ENCODE measurements around the gene CXCR5. TPM values are rescaled to one million over a fixed set of nuclear protein-coding genes. Genes with fewer than 3 reads are reported as not detected.

CXCR5 gene
- total and polyA plus RNA-seq, 4 donors = 0.06 to 0.92 TPM; not detected in 2

DNA sequence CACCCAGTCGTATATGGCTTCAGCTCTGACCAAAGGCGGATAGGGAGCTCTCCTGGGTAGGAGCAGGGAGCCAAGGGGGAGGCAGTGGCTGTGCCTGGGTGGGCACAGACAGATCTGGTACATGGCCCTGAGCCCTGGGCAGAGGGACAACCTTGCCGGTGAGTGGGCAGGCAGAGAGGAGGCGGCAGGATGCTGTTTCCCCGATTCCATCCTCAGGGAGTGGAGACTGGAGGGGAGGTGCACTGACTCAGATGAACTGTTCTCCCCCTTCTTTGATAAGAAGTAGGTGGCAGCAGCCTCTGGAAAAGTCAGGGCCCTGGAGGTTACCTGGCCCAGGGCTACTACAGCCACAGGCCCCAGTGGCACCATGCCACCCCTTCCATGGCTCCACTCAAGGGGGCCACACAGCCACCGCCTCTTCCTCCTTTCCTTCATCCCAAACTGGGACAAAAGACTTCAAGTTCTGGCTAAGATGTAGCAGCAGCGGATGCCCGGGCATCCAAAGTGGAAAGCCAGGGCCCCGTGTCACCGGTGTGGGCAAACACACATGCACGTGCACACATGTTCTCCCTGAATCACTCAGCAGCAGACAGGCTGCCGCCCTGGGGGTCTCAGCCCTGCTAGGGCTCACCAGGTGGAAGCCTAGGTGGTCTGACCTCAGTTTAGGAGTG, 13.4 kb downstream of the CXCR5 start (continued):
- TF ChIP-seq, protein P1, sequence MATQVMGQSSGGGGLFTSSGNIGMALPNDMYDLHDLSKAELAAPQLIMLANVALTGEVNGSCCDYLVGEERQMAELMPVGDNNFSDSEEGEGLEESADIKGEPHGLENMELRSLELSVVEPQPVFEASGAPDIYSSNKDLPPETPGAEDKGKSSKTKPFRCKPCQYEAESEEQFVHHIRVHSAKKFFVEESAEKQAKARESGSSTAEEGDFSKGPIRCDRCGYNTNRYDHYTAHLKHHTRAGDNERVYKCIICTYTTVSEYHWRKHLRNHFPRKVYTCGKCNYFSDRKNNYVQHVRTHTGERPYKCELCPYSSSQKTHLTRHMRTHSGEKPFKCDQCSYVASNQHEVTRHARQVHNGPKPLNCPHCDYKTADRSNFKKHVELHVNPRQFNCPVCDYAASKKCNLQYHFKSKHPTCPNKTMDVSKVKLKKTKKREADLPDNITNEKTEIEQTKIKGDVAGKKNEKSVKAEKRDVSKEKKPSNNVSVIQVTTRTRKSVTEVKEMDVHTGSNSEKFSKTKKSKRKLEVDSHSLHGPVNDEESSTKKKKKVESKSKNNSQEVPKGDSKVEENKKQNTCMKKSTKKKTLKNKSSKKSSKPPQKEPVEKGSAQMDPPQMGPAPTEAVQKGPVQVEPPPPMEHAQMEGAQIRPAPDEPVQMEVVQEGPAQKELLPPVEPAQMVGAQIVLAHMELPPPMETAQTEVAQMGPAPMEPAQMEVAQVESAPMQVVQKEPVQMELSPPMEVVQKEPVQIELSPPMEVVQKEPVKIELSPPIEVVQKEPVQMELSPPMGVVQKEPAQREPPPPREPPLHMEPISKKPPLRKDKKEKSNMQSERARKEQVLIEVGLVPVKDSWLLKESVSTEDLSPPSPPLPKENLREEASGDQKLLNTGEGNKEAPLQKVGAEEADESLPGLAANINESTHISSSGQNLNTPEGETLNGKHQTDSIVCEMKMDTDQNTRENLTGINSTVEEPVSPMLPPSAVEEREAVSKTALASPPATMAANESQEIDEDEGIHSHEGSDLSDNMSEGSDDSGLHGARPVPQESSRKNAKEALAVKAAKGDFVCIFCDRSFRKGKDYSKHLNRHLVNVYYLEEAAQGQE (IDR thresholded peaks at IDR 0.05) = no peak
- TF ChIP-seq, protein P2, sequence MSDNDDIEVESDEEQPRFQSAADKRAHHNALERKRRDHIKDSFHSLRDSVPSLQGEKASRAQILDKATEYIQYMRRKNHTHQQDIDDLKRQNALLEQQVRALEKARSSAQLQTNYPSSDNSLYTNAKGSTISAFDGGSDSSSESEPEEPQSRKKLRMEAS (IDR thresholded peaks at IDR 0.05) = no peak
- no peak for TF ChIP-seq NR2F2 (IDR thresholded peaks at IDR 0.05)
- TF ChIP-seq RXRA (IDR thresholded peaks at IDR 0.05) = no peak
- TF ChIP-seq FOXA1 (IDR thresholded peaks at IDR 0.05) = no peak

DNA sequence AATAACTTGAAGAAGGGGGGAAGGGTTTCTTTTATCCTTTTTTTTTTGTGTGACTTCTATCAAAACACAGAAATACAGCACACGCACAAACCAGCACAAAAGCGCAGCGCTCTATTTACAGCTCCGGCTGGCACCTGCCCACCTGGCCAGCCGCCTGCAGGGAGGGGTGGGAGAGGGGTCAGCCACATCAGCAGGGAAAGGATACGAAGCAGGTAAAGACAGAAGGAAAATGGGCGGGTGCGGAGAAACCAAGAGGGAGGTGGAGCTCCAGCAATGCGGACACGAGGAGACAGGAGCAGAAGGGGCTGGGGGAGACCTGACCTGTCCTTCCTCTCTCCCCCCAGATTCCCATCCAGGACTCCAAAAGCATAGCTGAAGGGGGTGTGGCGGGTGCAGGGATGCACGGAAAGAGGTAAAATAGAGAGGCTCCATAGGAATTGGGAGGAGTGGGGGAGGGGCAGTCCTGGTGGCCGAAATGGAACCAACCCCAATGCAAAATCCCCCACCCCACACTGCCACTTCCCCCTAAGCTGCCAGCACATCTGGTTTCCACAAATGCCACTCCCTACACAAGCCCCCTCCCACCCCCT, 14.1 kb downstream of the CXCR5 start:
- Histone ChIP-seq H3K27ac (ENCODE audit: low read depth in 1 of 2, low read length in 2 of 2) (no peak overlapping the region), H3K36me3 (ENCODE audit: control insufficient read depth in 4 of 4, insufficient read depth in 3 of 4, low read depth in 1 of 4, low read length in 3 of 4) (peaks cover 2 to 24% (median 12%) of the 10 kb centered on the region in 4 donors), H3K27me3 (ENCODE audit: control insufficient read depth in 4 of 4, insufficient read depth in 4 of 4, low read length in 3 of 4) (no peaks in the 10 kb centered on the region), H3K9me3 (ENCODE audit: control insufficient read depth in 4 of 4, low read length in 3 of 4) (no peaks in the 10 kb centered on the region), H3K4me1 (ENCODE audit: control insufficient read depth in 4 of 4, insufficient read depth in 4 of 4, low read length in 3 of 4) (no peaks in the 10 kb centered on the region), H3K9ac (ENCODE audit: low read depth in 1 of 2, low read length in 2 of 2) (no peak overlapping the region), H3K4me3 (ENCODE audit: low read depth in 1 of 3, low read length in 3 of 3) (no peak overlapping the region)
- TF ChIP-seq JUND (IDR thresholded peaks at IDR 0.05) = no peak
- no peak for TF ChIP-seq FOXA1 (IDR thresholded peaks at IDR 0.05)
- TF ChIP-seq, protein P2 (IDR thresholded peaks at IDR 0.05) = no peak
- TF ChIP-seq, protein P3, sequence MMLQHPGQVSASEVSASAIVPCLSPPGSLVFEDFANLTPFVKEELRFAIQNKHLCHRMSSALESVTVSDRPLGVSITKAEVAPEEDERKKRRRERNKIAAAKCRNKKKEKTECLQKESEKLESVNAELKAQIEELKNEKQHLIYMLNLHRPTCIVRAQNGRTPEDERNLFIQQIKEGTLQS (IDR thresholded peaks at IDR 0.05) = no peak
- no peak for TF ChIP-seq NR2F2 (IDR thresholded peaks at IDR 0.05)
- TF ChIP-seq HNF4G (IDR thresholded peaks at IDR 0.05) = no peak
- 91% methylated on average over 13 of the region's 13 CpGs for WGBS
- no peak for DNase-seq (ENCODE audit: low spot score)

DNA sequence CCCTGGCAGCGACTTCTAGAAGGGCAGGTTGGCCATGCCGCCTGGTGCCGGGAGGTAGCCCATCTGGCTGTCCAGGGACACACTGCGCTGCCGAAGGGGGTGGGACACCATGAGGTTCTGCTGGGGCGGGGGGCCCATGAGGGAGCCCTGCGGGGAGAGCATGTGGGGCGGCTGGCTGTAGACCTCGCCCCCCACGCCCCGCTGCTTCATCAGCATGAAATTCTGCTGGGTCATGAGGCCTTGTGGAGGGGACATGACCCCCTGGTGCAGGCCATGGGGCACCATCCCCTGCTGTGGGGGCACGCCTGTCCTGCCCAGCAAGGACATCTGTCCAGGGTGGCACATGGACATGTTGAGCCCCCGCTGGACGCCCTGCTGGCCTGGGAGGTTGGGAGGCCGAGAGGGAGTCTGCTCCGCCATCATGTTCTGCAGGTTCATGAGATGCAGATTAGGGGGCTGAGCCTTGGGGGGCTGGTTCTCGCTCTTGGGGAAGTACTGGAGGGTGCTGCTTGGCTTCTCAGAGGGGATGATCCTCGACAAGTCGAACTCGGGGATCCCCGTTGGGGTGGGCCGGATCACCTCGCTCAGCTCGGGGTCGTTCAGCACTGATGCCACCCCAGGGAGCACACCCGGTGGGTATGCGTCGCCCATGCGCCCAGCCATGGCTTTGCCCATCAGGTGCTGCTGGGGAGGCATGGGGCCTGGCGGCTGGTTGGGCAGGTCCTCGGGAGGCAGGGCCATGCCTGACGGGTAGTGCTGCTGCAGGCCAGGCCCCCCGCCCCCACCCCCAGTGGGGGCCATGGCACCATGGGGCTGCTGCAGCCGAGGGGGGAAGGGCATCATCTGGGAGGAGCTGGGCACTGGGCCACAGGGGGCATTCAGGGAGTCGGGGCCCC, 15.0 kb downstream of the CXCR5 start:
- Histone ChIP-seq H3K27me3 (ENCODE audit: control insufficient read depth in 4 of 4, insufficient read depth in 4 of 4, low read length in 3 of 4) (no peaks in the 10 kb centered on the region), H3K27ac (ENCODE audit: low read depth in 1 of 2, low read length in 2 of 2) (no peak overlapping the region), H3K36me3 (ENCODE audit: control insufficient read depth in 4 of 4, insufficient read depth in 3 of 4, low read depth in 1 of 4, low read length in 3 of 4) (peaks cover 6 to 29% (median 14%) of the 10 kb centered on the region in 4 donors), H3K9me3 (ENCODE audit: control insufficient read depth in 4 of 4, low read length in 3 of 4) (no peaks in the 10 kb centered on the region), H3K9ac (ENCODE audit: low read depth in 1 of 2, low read length in 2 of 2) (no peak overlapping the region), H3K4me3 (ENCODE audit: low read depth in 1 of 3, low read length in 3 of 3) (no peak overlapping the region), H3K4me1 (ENCODE audit: control insufficient read depth in 4 of 4, insufficient read depth in 4 of 4, low read length in 3 of 4) (no peaks in the 10 kb centered on the region)
- DNase-seq (ENCODE audit: low spot score) = no peak
- 94% methylated on average over 35 of the region's 35 CpGs for WGBS
- no peak for TF ChIP-seq RAD21 (IDR thresholded peaks at IDR 0.05)
- no peak for TF ChIP-seq FOXA2 (IDR thresholded peaks at IDR 0.05)
- TF ChIP-seq RXRA (IDR thresholded peaks at IDR 0.05) = no peak
- no peak for TF ChIP-seq FOXA1 (IDR thresholded peaks at IDR 0.05)
- TF ChIP-seq, protein P2 (IDR thresholded peaks at IDR 0.05) = no peak
- no peak for TF ChIP-seq TAF1 (conservative IDR thresholded peaks at IDR 0.05)

All from liver (tissue), 9 donors.